ENCODE results near the gene INTS11.
A peak's percentile ranks its signal among the peaks of the same experiment; 100 is the strongest.

The INTS11 gene

GRCh38 chr1:1300352-1300739, 24.1 kb downstream of the INTS11 start:
- no peak for DNase-seq

DNA sequence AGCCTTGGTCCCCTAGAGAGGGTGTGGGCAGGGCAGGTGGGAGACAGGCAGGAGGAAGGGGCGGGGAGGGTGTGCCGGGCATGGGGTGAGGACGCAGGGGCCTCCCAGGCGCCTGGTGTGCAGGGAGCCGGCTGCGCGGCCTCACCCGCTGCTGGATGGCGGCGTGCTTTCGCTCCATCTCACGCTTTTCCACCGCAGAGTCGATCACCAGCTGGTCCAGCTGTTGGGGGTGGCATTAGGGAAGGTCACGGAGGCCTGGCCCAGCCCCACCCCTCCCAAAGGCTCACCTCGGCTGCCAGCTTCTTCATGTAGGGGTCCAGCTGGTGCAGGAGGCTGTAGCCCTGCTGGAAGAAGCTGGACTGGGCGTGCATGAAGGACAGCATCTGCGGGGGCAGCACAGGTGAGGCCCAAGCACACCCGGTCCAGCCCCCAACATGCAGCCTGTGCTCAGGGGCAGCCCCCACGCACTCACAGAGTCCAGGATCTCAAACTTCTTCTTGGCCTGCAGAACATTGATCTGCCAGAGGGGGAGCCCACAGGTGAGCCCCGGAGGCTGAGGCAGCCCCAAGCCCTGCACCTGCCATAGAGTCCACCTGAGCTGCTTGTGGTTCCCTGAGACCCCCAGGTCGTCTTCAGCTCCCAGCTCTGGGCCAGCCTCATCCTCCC, 24.6 kb downstream of the INTS11 start:
- DNase-seq = no peak

- DNase-seq = no peak
Observed at GRCh38 chr1:1298861-1299685, 25.4 kb downstream of the INTS11 start.

DNA sequence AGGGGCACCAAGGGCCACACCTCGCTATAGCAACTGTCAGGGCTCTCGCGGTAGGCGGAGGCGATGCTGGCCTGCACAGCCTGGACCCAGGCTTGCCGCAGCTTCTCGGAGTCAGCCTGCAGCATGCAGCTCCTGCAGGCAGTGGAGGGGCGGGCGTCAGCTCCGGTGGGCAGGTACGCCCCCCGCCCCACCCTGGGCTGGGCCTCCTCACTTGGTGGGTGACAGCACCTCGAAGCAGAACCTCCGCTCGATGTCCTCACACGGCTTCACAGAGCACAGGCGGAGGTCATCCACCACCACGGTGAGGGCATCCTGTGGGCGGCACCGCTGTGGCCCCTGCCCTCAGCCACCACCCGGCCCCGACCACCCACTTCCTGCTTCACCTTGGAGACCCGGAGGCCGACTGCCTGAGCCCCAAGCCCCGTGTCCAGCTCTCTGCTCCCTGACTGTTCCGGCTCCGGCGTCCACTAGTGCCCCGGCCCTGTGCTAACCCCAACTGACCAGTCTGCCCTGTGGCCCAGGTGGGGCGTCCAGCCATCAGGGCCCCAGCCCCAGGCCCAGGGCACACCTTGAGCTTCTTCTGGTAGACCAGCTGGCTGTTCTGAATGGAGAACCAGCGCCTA, 26.5 kb downstream of the INTS11 start:
- DNase-seq = no peak

DNA sequence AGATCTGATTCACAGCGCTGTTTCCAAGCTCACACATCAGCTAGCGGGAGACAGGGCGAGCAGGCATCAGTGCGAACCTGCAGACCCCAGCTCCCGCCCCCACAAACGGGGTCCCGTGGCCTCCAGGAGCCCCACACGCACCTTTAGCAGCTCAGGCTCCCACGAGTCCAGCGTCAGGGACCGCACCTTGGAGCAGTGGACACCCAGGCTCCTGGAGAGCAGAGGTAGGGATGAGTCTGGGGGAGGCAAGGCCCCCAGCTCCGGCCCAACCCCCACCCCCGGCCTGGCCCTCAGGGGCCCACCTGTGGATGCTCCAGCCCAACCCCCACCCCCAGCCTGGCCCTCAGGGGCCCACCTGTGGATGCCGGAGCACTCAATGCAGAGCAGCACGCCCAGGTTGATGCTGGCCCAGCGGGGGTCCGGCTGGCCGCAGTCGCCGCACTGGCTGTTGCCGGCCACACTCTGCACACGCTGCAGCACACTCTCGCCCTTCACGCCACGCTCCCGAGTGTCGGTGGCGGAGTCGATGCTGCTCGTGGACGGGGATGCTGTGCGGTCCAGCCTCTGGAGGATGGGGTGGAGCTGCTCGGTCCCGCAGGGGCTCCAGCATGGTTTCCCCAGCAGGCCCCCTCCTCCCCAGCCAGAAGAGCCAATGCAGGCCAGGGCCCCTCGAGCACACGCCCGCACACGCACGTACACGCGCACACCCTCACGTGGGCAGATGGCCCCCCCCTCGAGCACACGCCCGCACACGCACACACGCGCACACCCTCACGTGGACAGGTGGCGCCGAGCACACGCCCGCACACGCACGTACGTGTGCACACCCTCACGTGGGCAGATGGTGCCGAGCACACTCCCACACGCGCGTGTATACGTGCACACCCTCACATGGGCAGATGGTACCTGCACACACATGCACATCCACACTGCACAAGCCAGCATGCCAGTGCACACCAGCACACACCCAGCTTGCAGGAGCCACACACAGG, 28.1 kb downstream of the INTS11 start:
- DNase-seq = no peak

- DNase-seq = no peak
Observed at GRCh38 chr1:1295154-1295923, 29.1 kb downstream of the INTS11 start.

GRCh38 chr1:1294250-1294890, 30.1 kb downstream of the INTS11 start:
- no peak for DNase-seq

DNA sequence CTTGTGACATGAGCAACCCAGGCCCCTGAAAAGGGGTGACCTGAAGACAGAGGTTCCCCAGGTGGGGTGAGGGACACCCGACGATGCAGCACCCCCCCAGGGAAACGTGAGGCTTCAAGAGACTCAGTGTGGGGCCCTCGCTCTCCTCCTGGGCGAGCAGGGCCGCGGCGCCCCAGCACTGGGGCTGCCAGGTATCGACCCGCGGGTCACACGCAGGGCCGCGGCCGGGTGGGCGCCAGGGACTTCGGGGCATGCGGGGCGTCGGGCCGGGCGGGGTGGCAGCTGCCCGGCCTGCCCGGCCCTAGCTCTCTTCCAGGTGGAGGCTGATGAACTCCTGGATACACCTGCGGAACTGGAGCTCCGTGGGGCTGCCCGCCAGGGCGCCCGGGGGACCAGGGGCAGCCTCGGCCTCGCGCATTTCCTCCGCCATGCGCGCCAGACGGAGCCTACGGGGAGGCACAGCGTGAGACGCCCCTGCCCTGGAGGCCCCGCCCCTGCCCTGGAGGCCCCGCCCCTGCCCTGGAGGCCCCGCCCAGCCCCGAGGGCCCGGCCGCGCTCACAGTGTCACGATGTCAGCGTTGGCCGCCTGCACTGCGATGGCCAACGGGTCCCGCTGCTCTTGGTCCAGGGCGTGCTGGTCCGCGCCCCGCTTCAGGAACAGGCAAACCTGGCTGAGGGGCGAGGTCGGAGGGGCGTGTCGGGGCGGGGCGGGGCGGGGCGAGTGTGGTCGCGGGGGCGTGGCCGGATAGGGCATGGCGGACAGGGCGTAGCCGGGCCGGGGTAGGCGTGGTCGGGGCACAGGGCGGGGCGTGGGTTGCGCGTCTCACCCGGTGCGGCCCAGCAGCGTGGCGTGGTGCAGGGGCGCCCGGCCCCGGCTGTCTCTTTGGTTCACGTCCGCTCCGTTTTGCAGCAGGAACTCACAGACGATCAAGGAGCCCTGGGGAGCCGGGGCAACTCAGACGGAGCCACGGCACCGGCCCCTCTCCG, 30.9 kb downstream of the INTS11 start:
- no peak for DNase-seq

DNA sequence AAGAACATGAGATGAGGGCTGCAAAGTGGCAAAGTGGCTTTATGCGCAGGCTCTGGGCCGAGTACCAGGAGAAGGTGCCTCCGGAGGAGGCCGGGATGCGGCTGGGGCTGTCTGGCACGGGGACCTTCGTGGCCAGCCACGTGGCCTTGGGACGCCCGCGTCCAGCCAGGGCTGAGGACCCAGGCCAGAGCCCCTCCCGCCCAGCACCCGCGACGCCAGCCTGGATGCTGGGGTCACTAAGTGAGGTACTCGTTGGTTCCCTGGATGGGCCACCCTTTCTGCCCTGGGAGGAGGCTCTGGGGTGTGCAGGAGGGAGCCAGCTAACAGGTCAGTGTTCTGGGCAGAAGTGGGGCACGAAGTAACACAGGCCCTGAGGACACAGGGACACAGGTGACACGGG, 31.6 kb downstream of the INTS11 start:
- no peak for DNase-seq

DNA sequence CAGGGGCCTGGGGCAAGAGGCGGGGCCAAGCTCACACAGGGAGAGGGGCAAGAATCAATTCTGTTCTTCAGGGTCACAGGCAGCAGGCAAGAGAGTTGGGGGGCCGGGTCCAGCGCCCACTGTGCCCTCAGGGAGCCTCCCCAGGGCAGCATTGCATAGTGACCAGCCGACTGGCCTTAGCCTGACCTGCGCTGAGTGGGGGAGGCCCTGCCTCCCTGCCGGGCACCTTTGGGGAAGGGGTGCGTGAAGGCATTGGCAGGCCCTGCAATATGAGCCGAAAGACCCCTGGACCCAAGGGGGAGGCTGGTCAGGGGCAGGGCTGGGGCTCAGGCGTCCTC, 32.0 kb downstream of the INTS11 start:
- no peak for DNase-seq

- DNase-seq = peak; percentile 72
Observed at GRCh38 chr1:1291548-1292441, 32.7 kb downstream of the INTS11 start.

GRCh38 chr1:1291023-1291528, 33.4 kb downstream of the INTS11 start:
- DNase-seq = peak; percentile 59

GRCh38 chr1:1290238-1290731, 34.2 kb downstream of the INTS11 start:
- DNase-seq = no peak

- DNase-seq = no peak
Observed at GRCh38 chr1:1287288-1288110, 37.0 kb downstream of the INTS11 start.

DNA sequence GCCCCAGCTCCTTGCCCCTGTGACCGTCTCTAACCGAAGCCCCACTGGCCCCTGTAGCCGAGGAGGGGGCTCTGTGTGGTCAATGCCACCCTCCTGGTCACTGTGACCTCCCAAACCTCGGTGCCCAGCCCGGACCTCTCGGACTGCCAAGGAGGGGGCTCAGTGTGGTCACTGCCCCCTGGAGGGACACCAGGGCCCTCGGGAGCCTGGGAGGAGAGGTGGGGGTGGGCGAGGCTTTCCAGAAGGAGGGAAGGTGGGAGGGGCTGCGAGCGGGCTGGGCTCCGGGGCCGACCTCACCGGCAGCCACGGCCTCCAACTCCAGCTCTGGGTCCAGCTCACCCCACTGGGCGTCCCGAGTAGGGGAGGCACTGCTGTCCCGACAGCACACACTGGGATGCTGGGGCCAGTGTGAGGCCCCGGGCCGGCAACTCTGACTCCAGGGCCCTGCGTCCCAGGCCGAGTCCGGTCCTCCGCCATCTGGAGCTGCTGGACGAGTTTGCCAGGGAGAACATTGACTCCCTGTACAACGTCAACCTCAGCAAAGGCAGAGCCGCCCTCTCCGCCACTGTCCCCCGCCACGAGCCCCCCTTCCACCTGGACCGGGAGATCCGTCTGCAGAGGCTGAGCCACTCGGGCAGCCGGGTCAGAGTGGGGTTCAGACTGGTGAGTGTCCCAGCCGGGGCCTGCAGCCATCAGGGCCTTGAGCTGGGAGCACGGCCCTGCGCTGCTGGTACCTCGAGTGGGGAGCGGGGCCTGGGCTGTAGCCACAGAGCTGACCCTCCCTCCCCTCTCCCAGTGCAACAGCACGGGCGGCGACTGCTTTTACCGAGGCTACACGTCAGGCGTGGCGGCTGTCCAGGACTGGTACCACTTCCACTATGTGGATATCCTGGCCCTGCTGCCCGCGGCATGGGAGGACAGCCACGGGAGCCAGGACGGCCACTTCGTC, 37.9 kb downstream of the INTS11 start:
- no peak for DNase-seq
